ENCODE results near the gene NHLRC2.
A peak's percentile ranks its signal among the peaks of the same experiment; 100 is the strongest.

The NHLRC2 gene

DNA sequence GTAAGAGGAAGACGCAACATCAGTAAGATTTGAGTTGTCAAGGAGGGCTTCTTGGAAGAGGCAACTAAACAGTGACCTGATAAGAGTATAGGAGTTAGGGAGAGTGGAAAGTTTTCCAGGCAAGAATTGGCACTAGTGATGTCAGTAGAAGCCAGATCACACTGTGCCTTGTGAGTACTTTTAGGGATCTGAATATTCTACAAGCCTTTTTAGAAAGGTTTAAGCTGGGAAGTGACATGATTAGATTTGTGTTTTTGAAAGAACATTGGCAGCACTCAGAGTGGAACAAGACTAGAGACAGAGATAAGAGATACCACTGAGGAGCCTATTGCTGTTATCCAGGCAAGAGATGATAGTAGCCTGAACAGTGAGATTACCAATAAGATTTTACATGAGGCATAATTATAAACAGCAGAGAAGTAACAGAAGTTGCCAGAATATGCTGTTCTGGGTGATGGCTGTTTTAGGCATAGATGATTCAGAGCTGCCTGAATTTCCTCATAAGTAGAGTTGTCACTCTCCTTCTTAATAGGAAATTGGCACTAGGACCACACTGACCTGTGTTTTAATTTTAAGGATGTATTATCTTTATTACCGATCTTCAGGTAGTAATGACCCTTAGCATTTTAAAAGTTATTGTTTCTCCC, 45.6 kb downstream of the NHLRC2 start:
- no peak overlapping the region for H3K18ac ChIP-seq (ENCODE audit: low read length)
- H2AK5ac ChIP-seq (ENCODE audit: low read length): no peak overlapping the region
- H3K9ac ChIP-seq (ENCODE audit: low read length): no peak overlapping the region
- no peaks in the 10 kb centered on the region for H3K4me1 ChIP-seq (ENCODE audit: control insufficient read depth, low read depth, low read length)
- H3K79me2 ChIP-seq (ENCODE audit: control insufficient read depth, insufficient read depth, low read length): no peaks in the 10 kb centered on the region
- no peak overlapping the region for H4K8ac ChIP-seq (ENCODE audit: low read depth, low read length)
- no peaks in the 10 kb centered on the region for H3K27me3 ChIP-seq (ENCODE audit: insufficient read depth, low read length, poor library complexity)
- no peak overlapping the region for H3K56ac ChIP-seq (ENCODE audit: low read length)
- peak; percentile 14 for DNase-seq
- no peak overlapping the region for H3K27ac ChIP-seq (ENCODE audit: low read depth, low read length)
- H3K4me3 ChIP-seq (ENCODE audit: low read length): no peak overlapping the region
- no peak overlapping the region for H4K5ac ChIP-seq (ENCODE audit: low read length)
- no peak overlapping the region for H3K4me2 ChIP-seq (ENCODE audit: low read length)
- no CpG with 5 or more reads among the region's 2 CpGs for WGBS (ENCODE audit: extremely low coverage, insufficient coverage, low lambda C conversion rate)
- H2BK120ac ChIP-seq (ENCODE audit: low read depth, low read length): no peak overlapping the region
- no peaks in the 10 kb centered on the region for H3K79me1 ChIP-seq (ENCODE audit: low read length)
- no peak overlapping the region for H2BK5ac ChIP-seq (ENCODE audit: low read length)
- no peak overlapping the region for H2BK15ac ChIP-seq (replicated peaks; ENCODE audit: low read depth)
- no peak overlapping the region for H3K4ac ChIP-seq (ENCODE audit: low read depth, low read length)
- no peaks in the 10 kb centered on the region for H3K36me3 ChIP-seq (ENCODE audit: control insufficient read depth, insufficient read depth, low read length)
- no peak overlapping the region for H3K23ac ChIP-seq (ENCODE audit: low read length)

DNA sequence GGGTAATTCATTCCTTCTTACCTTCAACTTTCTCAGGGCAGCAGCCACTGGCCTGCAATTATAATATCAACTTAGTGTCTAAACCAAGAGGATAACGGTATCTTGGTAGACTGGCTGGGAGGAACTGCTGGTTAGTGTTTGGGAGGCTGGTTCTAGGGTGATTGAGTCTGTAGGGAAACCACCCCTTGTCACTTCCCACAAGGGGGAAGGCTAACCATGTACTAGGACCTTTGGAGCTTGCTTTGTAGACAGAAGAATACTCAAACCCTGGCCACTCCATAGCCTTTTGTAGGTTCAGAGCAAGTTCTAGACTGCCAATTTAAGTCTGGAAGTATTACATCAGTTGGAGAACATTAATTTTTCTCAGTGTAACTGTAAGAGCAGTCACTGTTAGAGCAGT, 51.3 kb downstream of the NHLRC2 start:
- DNase-seq: no peak
- Histone ChIP-seq H4K8ac (ENCODE audit: low read depth, low read length) (no peak overlapping the region), H3K27ac (ENCODE audit: low read depth, low read length) (no peak overlapping the region), H3K4me3 (ENCODE audit: low read length) (no peak overlapping the region), H3K18ac (ENCODE audit: low read length) (no peak overlapping the region), H2BK15ac (replicated peaks; ENCODE audit: low read depth) (no peak overlapping the region), H3K27me3 (ENCODE audit: insufficient read depth, low read length, poor library complexity) (no peaks in the 10 kb centered on the region), H3K23ac (ENCODE audit: low read length) (no peak overlapping the region), H3K4me1 (ENCODE audit: control insufficient read depth, low read depth, low read length) (no peaks in the 10 kb centered on the region), H2AK5ac (ENCODE audit: low read length) (no peak overlapping the region), H2BK120ac (ENCODE audit: low read depth, low read length) (no peak overlapping the region), H3K4me2 (ENCODE audit: low read length) (no peak overlapping the region), H2BK5ac (ENCODE audit: low read length) (no peak overlapping the region), H3K79me1 (ENCODE audit: low read length) (no peaks in the 10 kb centered on the region), H3K79me2 (ENCODE audit: control insufficient read depth, insufficient read depth, low read length) (no peaks in the 10 kb centered on the region), H3K36me3 (ENCODE audit: control insufficient read depth, insufficient read depth, low read length) (peaks cover 1% of the 10 kb centered on the region), H3K4ac (ENCODE audit: low read depth, low read length) (no peak overlapping the region), H3K9ac (ENCODE audit: low read length) (no peak overlapping the region), H4K5ac (ENCODE audit: low read length) (no peak overlapping the region), H3K56ac (ENCODE audit: low read length) (no peak overlapping the region)
- no CpG with 5 or more reads among the region's 1 CpG for WGBS (ENCODE audit: extremely low coverage, insufficient coverage, low lambda C conversion rate)

DNA sequence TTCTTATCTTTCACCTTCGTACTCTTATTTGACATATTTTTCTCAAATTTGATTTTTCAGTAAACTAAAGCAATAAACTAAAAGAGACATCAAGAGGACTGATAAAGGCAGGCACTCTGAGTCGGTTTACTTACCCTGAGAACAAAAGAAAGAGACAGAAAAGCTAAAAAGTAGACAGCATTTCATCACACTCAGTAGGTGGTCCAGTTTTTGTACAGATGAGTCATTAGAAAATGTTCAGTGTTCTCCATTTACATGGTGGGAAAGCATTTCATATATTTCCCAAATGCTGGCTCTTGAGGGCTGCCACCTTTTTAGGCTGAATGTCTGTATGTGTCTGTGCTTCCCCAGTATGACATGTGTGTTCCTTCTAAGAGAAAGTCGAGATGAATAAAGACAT, 52.7 kb downstream of the NHLRC2 start:
- H2AK5ac ChIP-seq (ENCODE audit: low read length): no peak overlapping the region
- H2BK5ac ChIP-seq (ENCODE audit: low read length): no peak overlapping the region
- H3K18ac ChIP-seq (ENCODE audit: low read length): no peak overlapping the region
- H2BK15ac ChIP-seq (replicated peaks; ENCODE audit: low read depth): no peak overlapping the region
- no peaks in the 10 kb centered on the region for H3K4me1 ChIP-seq (ENCODE audit: control insufficient read depth, low read depth, low read length)
- H3K27me3 ChIP-seq (ENCODE audit: insufficient read depth, low read length, poor library complexity): no peaks in the 10 kb centered on the region
- H3K9ac ChIP-seq (ENCODE audit: low read length): no peak overlapping the region
- no peak overlapping the region for H4K5ac ChIP-seq (ENCODE audit: low read length)
- no peak overlapping the region for H3K23ac ChIP-seq (ENCODE audit: low read length)
- H3K36me3 ChIP-seq (ENCODE audit: control insufficient read depth, insufficient read depth, low read length): peaks cover 1% of the 10 kb centered on the region
- 100% methylated on average over 1 of the region's 3 CpGs for WGBS (ENCODE audit: extremely low coverage, insufficient coverage, low lambda C conversion rate)
- H3K56ac ChIP-seq (ENCODE audit: low read length): no peak overlapping the region
- no peaks in the 10 kb centered on the region for H3K79me1 ChIP-seq (ENCODE audit: low read length)
- H3K4ac ChIP-seq (ENCODE audit: low read depth, low read length): no peak overlapping the region
- H3K27ac ChIP-seq (ENCODE audit: low read depth, low read length): no peak overlapping the region
- no peak overlapping the region for H4K8ac ChIP-seq (ENCODE audit: low read depth, low read length)
- H3K79me2 ChIP-seq (ENCODE audit: control insufficient read depth, insufficient read depth, low read length): no peaks in the 10 kb centered on the region
- no peak overlapping the region for H2BK120ac ChIP-seq (ENCODE audit: low read depth, low read length)
- no peak overlapping the region for H3K4me2 ChIP-seq (ENCODE audit: low read length)
- DNase-seq: no peak
- H3K4me3 ChIP-seq (ENCODE audit: low read length): no peak overlapping the region

DNA sequence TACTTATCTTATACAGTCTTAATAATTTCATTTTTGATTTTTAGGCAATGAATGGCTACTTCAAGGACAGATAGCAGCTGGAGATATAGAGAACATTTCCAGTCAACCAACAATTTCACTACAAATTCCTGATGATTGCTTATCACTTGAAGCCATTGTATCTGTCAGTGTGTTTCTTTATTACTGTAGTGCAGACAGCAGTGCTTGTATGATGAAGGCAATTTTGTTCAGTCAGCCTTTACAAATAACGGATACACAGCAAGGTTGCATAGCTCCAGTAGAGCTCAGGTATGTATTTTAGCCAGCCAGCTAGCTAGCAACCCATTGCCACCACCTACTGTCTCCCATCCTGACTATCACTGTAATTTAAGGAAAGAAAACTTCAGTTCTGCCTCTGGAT, 53.8 kb downstream of the NHLRC2 start:
- Histone ChIP-seq H2BK15ac (replicated peaks; ENCODE audit: low read depth) (no peak overlapping the region), H3K27me3 (ENCODE audit: insufficient read depth, low read length, poor library complexity) (no peaks in the 10 kb centered on the region), H2BK120ac (ENCODE audit: low read depth, low read length) (no peak overlapping the region), H2BK5ac (ENCODE audit: low read length) (no peak overlapping the region), H3K4me2 (ENCODE audit: low read length) (no peak overlapping the region), H3K56ac (ENCODE audit: low read length) (no peak overlapping the region), H3K79me1 (ENCODE audit: low read length) (no peaks in the 10 kb centered on the region), H3K79me2 (ENCODE audit: control insufficient read depth, insufficient read depth, low read length) (no peaks in the 10 kb centered on the region), H4K8ac (ENCODE audit: low read depth, low read length) (no peak overlapping the region), H2AK5ac (ENCODE audit: low read length) (no peak overlapping the region), H3K18ac (ENCODE audit: low read length) (no peak overlapping the region), H3K27ac (ENCODE audit: low read depth, low read length) (no peak overlapping the region), H3K23ac (ENCODE audit: low read length) (no peak overlapping the region), H4K5ac (ENCODE audit: low read length) (no peak overlapping the region), H3K9ac (ENCODE audit: low read length) (no peak overlapping the region), H3K4me1 (ENCODE audit: control insufficient read depth, low read depth, low read length) (no peaks in the 10 kb centered on the region), H3K4me3 (ENCODE audit: low read length) (no peak overlapping the region), H3K36me3 (ENCODE audit: control insufficient read depth, insufficient read depth, low read length) (peaks cover 1% of the 10 kb centered on the region), H3K4ac (ENCODE audit: low read depth, low read length) (no peak overlapping the region)
- WGBS (ENCODE audit: extremely low coverage, insufficient coverage, low lambda C conversion rate): no CpG with 5 or more reads among the region's 1 CpG
- no peak for DNase-seq

DNA sequence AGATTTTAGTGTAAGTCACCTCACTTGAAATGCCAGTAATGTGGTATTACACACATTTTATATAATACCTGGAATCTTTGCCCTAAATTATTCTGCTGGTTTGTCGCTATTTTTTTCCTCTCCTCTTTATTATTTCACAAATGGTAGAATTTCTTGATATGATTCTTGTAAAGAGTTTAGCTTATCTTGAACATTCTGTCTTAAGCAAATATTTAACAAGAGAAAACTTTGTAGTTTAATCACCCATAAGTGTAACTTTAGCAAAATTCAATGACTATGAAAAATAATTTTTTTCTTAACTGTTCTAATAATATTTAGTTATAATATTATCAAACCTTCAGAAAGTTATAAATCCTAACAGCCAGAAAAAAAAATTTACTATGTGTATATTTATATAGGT, 56.7 kb downstream of the NHLRC2 start:
- no peak overlapping the region for H4K8ac ChIP-seq (ENCODE audit: low read depth, low read length)
- no peak overlapping the region for H3K23ac ChIP-seq (ENCODE audit: low read length)
- H3K4me3 ChIP-seq (ENCODE audit: low read length): no peak overlapping the region
- no peak overlapping the region for H2BK5ac ChIP-seq (ENCODE audit: low read length)
- H2BK120ac ChIP-seq (ENCODE audit: low read depth, low read length): no peak overlapping the region
- H3K18ac ChIP-seq (ENCODE audit: low read length): no peak overlapping the region
- no peak overlapping the region for H2BK15ac ChIP-seq (replicated peaks; ENCODE audit: low read depth)
- no peak overlapping the region for H3K27ac ChIP-seq (ENCODE audit: low read depth, low read length)
- no peaks in the 10 kb centered on the region for H3K27me3 ChIP-seq (ENCODE audit: insufficient read depth, low read length, poor library complexity)
- H3K79me1 ChIP-seq (ENCODE audit: low read length): no peaks in the 10 kb centered on the region
- H3K9ac ChIP-seq (ENCODE audit: low read length): no peak overlapping the region
- H3K4ac ChIP-seq (ENCODE audit: low read depth, low read length): no peak overlapping the region
- no peaks in the 10 kb centered on the region for H3K79me2 ChIP-seq (ENCODE audit: control insufficient read depth, insufficient read depth, low read length)
- H4K5ac ChIP-seq (ENCODE audit: low read length): no peak overlapping the region
- no peak overlapping the region for H3K4me2 ChIP-seq (ENCODE audit: low read length)
- no CpG with 5 or more reads among the region's 1 CpG for WGBS (ENCODE audit: extremely low coverage, insufficient coverage, low lambda C conversion rate)
- no peaks in the 10 kb centered on the region for H3K36me3 ChIP-seq (ENCODE audit: control insufficient read depth, insufficient read depth, low read length)
- H3K56ac ChIP-seq (ENCODE audit: low read length): no peak overlapping the region
- no peaks in the 10 kb centered on the region for H3K4me1 ChIP-seq (ENCODE audit: control insufficient read depth, low read depth, low read length)
- H2AK5ac ChIP-seq (ENCODE audit: low read length): no peak overlapping the region
- DNase-seq: no peak

DNA sequence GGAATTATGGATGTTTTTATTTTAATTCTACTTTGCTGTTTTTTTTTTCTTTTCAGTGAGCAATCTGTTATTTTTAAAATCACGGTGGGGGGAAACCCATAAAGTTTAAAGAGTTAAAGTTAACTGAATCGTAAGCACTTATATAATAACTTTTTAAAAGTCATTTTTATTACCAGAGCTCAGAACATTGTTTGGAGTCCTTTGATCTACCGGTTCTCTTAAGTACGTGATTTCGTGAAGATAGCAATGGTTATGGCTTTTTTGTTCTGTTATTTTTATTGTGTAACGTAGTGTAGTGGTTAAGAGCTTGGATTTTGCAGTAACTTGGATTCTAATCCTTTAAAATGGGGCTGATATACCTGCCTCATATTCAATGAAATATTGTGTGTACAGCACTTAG, 57.4 kb downstream of the NHLRC2 start:
- Histone ChIP-seq H3K4me3 (ENCODE audit: low read length) (no peak overlapping the region), H3K79me2 (ENCODE audit: control insufficient read depth, insufficient read depth, low read length) (no peaks in the 10 kb centered on the region), H3K79me1 (ENCODE audit: low read length) (no peaks in the 10 kb centered on the region), H3K4me1 (ENCODE audit: control insufficient read depth, low read depth, low read length) (no peaks in the 10 kb centered on the region), H2BK15ac (replicated peaks; ENCODE audit: low read depth) (no peak overlapping the region), H2AK5ac (ENCODE audit: low read length) (no peak overlapping the region), H3K18ac (ENCODE audit: low read length) (no peak overlapping the region), H2BK5ac (ENCODE audit: low read length) (no peak overlapping the region), H4K5ac (ENCODE audit: low read length) (no peak overlapping the region), H3K9ac (ENCODE audit: low read length) (no peak overlapping the region), H3K56ac (ENCODE audit: low read length) (no peak overlapping the region), H2BK120ac (ENCODE audit: low read depth, low read length) (no peak overlapping the region), H3K23ac (ENCODE audit: low read length) (no peak overlapping the region), H3K27me3 (ENCODE audit: insufficient read depth, low read length, poor library complexity) (no peaks in the 10 kb centered on the region), H3K36me3 (ENCODE audit: control insufficient read depth, insufficient read depth, low read length) (no peaks in the 10 kb centered on the region), H3K27ac (ENCODE audit: low read depth, low read length) (no peak overlapping the region), H3K4me2 (ENCODE audit: low read length) (no peak overlapping the region), H4K8ac (ENCODE audit: low read depth, low read length) (no peak overlapping the region), H3K4ac (ENCODE audit: low read depth, low read length) (no peak overlapping the region)
- 100% methylated on average over 3 of the region's 6 CpGs for WGBS (ENCODE audit: extremely low coverage, insufficient coverage, low lambda C conversion rate)
- no peak for DNase-seq
